ENCODE measurements around the gene FAM131A.

DNA sequence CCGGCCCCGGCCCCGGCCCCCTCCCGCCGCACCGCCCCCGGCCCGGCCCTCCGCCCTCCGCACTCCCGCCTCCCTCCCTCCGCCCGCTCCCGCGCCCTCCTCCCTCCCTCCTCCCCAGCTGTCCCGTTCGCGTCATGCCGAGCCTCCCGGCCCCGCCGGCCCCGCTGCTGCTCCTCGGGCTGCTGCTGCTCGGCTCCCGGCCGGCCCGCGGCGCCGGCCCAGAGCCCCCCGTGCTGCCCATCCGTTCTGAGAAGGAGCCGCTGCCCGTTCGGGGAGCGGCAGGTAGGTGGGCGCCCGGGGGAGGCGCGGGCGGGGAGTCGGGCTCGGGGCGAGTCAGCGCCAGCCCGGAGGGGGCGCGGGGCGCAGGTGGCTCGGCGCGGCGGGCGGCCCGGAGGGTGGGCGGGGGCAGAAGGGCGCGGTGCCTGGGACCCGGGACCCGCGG is 42.8 kb downstream of the FAM131A start:
- TF ChIP-seq CTCF (IDR thresholded peaks at IDR 0.05) (peak in 1 of 4 experiments; percentile 12), POLR2A (IDR thresholded peaks at IDR 0.05) (no peak)
